ENCODE measurements around the gene EPB41L4B. TPM values are rescaled to one million over a fixed set of nuclear protein-coding genes. Genes with fewer than 3 reads are reported as not detected.
A peak's percentile ranks its signal among the peaks of the same experiment; 100 is the strongest.

The EPB41L4B gene
- total and polyA plus RNA-seq, 4 donors, result 6.0 to 14.5 (median 12.2) TPM

- H3K27me3 ChIP-seq (ENCODE audit: control insufficient read depth in 3 of 3, insufficient read depth in 3 of 3, low read length in 2 of 3), result peaks cover 0 to 29% (median 19%) of the 10 kb centered on the region in 3 donors
- no peak for DNase-seq
- no peak for ATAC-seq (ENCODE audit: insufficient read depth, low FRiP score)
- WGBS, 2 donors, result 66 to 70% methylated on average over 5 of the region's 5 CpGs
- H3K9ac ChIP-seq (ENCODE audit: insufficient read depth in 1 of 2, low read length in 2 of 2), result no peak overlapping the region
- no peak overlapping the region for H3K4me3 ChIP-seq
- no peaks in the 10 kb centered on the region for H3K36me3 ChIP-seq (ENCODE audit: control insufficient read depth in 4 of 4, insufficient read depth in 4 of 4, low read length in 4 of 4)
- peaks cover 0 to 9% (median 0%) of the 10 kb centered on the region in 5 donors for H3K4me1 ChIP-seq (ENCODE audit: control insufficient read depth in 5 of 5, insufficient read depth in 5 of 5, low read length in 5 of 5)
- peak overlapping the region in 1 of 2 donors; percentile 56 for H3K27ac ChIP-seq (ENCODE audit: low read depth in 1 of 2, low read length in 1 of 2)
- no peaks in the 10 kb centered on the region for H3K9me3 ChIP-seq (ENCODE audit: control insufficient read depth in 4 of 4, insufficient read depth in 3 of 4, low read length in 3 of 4)
- TF ChIP-seq CTCF (IDR thresholded peaks at IDR 0.05; ENCODE audit: control extremely low read depth, extremely low read depth), result no peak
Observed at GRCh38 chr9:109321727-109322126, 868 bp upstream of the EPB41L4B start.

DNA sequence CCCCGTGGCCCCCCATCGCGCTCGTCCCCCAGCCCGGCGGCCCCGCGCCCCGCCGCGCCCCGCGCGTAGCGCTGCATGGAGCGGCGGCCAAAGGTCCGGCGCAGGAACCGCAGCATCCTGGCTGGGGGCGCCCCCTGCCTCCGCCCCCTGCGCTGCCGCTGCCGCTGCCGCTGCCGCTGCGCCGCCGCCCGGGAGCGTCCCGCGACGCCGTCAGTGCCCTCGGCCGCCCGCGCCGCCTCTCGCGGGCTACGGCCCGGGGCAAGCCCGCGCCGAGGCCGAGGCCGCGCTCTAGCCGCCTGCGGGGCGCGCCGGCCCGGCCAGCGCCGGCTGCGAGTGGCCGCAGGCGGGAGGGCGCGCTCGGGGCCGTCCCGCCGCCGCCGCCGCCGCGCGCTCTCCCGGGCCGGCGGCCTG lies 523 bp downstream of the EPB41L4B start:
- H3K9ac ChIP-seq (ENCODE audit: insufficient read depth in 1 of 2, low read length in 2 of 2), result no peak overlapping the region
- 1 to 2% methylated on average over 19 to 77 of the region's 77 CpGs for WGBS, 2 donors
- H3K27me3 ChIP-seq (ENCODE audit: control insufficient read depth in 3 of 3, insufficient read depth in 3 of 3, low read length in 2 of 3), result peaks cover 0 to 29% (median 21%) of the 10 kb centered on the region in 3 donors
- H3K27ac ChIP-seq (ENCODE audit: low read depth in 1 of 2, low read length in 1 of 2), result no peak overlapping the region
- H3K36me3 ChIP-seq (ENCODE audit: control insufficient read depth in 4 of 4, insufficient read depth in 4 of 4, low read length in 4 of 4), result no peaks in the 10 kb centered on the region
- no peak for ATAC-seq (ENCODE audit: insufficient read depth, low FRiP score)
- H3K4me1 ChIP-seq (ENCODE audit: control insufficient read depth in 5 of 5, insufficient read depth in 5 of 5, low read length in 5 of 5), result peaks cover 0 to 9% (median 0%) of the 10 kb centered on the region in 5 donors
- H3K9me3 ChIP-seq (ENCODE audit: control insufficient read depth in 4 of 4, insufficient read depth in 3 of 4, low read length in 3 of 4), result no peaks in the 10 kb centered on the region
- DNase-seq, result no peak
- TF ChIP-seq CTCF (IDR thresholded peaks at IDR 0.05; ENCODE audit: control extremely low read depth, extremely low read depth), result no peak
- peak overlapping the region; percentile 61 for H3K4me3 ChIP-seq

DNA sequence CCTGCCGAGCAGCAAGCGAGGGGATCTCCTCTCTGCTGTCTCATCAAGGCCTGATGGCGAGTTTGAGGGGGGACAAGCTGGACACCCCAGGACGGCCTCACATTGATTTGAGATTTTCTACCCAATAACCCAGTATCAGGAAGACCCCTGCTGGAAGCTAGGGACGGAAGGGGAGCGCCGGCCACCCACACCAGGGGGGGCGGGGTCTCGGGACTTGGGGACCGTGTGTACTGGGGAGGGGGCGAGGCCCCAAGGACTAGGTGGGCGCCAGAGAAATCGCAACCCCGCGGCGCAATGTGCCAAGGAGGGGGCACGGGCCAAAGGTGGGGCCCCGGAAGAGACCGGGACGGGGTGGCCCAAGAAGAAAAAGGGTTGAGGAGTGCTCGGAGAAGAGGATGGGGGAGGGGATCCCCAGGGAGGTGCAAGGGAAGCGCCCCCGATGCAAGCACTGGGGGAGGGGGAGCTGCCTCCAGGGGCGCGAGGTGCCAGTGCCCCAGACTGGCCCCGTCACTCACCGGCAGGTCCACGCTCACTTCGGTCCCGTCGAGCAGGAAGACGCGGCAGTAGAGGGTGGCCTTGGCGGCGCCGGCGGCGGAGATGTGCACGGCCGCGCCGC lies 1.1 kb downstream of the EPB41L4B start:
- no peak overlapping the region for H3K9ac ChIP-seq (ENCODE audit: insufficient read depth in 1 of 2, low read length in 2 of 2)
- no peak for TF ChIP-seq CTCF (IDR thresholded peaks at IDR 0.05; ENCODE audit: control extremely low read depth, extremely low read depth)
- H3K27me3 ChIP-seq (ENCODE audit: control insufficient read depth in 3 of 3, insufficient read depth in 3 of 3, low read length in 2 of 3), result peaks cover 0 to 29% (median 23%) of the 10 kb centered on the region in 3 donors
- H3K4me3 ChIP-seq, result peak overlapping the region; percentile 38
- 4% methylated on average over 26 to 42 of the region's 42 CpGs for WGBS, 2 donors
- H3K27ac ChIP-seq (ENCODE audit: low read depth in 1 of 2, low read length in 1 of 2), result peak overlapping the region in 1 of 2 donors; percentile 32
- ATAC-seq (ENCODE audit: insufficient read depth, low FRiP score), result no peak
- peaks cover 0 to 9% (median 0%) of the 10 kb centered on the region in 5 donors for H3K4me1 ChIP-seq (ENCODE audit: control insufficient read depth in 5 of 5, insufficient read depth in 5 of 5, low read length in 5 of 5)
- no peaks in the 10 kb centered on the region for H3K9me3 ChIP-seq (ENCODE audit: control insufficient read depth in 4 of 4, insufficient read depth in 3 of 4, low read length in 3 of 4)
- no peaks in the 10 kb centered on the region for H3K36me3 ChIP-seq (ENCODE audit: control insufficient read depth in 4 of 4, insufficient read depth in 4 of 4, low read length in 4 of 4)
- no peak for DNase-seq

All from lung (tissue), 12 donors.